Measurements from ENCODE around the gene CHRND.

DNA sequence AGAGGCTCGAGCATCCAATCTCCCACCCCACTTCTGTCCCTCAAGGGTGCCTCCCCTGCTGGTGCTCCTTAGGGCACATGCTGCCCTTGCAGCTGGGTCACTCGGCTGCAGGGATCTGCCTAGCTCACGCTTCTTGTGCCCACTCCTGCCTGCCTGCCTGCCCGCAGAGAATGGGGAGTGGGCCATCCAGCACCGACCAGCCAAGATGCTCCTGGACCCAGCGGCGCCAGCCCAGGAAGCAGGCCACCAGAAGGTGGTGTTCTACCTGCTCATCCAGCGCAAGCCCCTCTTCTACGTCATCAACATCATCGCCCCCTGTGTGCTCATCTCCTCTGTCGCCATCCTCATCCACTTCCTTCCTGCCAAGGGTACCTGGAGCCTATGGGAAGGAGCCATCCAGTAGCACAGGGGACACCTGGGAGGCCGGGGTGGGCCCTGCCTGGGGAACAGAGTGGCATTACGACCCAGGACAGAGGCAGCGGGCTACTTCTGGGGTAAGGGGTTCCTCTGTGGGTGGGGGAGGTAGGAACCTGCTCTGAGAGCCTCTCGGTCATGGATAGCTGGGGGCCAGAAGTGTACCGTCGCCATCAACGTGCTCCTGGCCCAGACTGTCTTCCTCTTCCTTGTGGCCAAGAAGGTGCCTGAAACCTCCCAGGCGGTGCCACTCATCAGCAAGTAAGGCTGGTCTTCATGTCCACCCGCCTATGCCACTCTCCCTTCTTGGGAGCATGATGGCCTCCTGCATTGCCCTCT is 16.9 kb downstream of the CHRND start:
- TF ChIP-seq CTCF (IDR thresholded peaks at IDR 0.05; ENCODE audit: insufficient read depth, low read length): no peak
- TF ChIP-seq GABPA (IDR thresholded peaks at IDR 0.05; ENCODE audit: low read depth): no peak
- TF ChIP-seq POLR2AphosphoS5 (IDR thresholded peaks at IDR 0.05; ENCODE audit: low read depth): peak; percentile 45; the same call in 1 of the 2 replicates
- no peak for TF ChIP-seq SPI1 (IDR thresholded peaks at IDR 0.05; ENCODE audit: borderline replicate concordance, low read depth)
